ENCODE measurements around the gene AGBL1.

DNA sequence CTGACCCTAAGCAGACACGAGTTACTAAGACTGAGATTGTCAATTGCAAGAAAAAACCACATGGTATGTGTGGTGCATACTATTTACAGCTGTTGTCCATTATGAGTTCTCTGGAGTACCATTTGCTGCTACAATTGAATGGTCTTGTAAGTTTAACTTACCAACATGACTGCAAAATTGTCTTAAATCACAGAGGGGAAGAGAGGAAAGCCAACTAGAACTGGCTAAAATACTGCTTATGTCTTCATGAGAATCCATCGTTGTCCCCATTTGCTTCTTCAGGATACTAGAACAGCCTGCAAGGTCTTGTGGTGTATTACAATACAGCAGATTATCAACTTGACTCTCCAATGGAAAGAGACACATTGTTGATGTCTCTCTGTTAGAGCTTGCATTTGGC lies 313.2 kb downstream of the AGBL1 start:
- TF ChIP-seq, protein P1, sequence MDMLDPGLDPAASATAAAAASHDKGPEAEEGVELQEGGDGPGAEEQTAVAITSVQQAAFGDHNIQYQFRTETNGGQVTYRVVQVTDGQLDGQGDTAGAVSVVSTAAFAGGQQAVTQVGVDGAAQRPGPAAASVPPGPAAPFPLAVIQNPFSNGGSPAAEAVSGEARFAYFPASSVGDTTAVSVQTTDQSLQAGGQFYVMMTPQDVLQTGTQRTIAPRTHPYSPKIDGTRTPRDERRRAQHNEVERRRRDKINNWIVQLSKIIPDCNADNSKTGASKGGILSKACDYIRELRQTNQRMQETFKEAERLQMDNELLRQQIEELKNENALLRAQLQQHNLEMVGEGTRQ (IDR thresholded peaks at IDR 0.05), result no peak
- TF ChIP-seq, protein P2, sequence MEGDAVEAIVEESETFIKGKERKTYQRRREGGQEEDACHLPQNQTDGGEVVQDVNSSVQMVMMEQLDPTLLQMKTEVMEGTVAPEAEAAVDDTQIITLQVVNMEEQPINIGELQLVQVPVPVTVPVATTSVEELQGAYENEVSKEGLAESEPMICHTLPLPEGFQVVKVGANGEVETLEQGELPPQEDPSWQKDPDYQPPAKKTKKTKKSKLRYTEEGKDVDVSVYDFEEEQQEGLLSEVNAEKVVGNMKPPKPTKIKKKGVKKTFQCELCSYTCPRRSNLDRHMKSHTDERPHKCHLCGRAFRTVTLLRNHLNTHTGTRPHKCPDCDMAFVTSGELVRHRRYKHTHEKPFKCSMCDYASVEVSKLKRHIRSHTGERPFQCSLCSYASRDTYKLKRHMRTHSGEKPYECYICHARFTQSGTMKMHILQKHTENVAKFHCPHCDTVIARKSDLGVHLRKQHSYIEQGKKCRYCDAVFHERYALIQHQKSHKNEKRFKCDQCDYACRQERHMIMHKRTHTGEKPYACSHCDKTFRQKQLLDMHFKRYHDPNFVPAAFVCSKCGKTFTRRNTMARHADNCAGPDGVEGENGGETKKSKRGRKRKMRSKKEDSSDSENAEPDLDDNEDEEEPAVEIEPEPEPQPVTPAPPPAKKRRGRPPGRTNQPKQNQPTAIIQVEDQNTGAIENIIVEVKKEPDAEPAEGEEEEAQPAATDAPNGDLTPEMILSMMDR (IDR thresholded peaks at IDR 0.05), result no peak
- no peak for TF ChIP-seq NFE2L2 (conservative IDR thresholded peaks at IDR 0.05; ENCODE audit: low read length)
- TF ChIP-seq FOSL2 (IDR thresholded peaks at IDR 0.05), result no peak
- no peak for TF ChIP-seq FOSL2 (CRISPR knock-in tag; IDR thresholded peaks at IDR 0.05)
- no peak for TF ChIP-seq MYC (IDR thresholded peaks at IDR 0.05; ENCODE audit: borderline replicate concordance, low read length)
- no peak for TF ChIP-seq RFX5 (IDR thresholded peaks at IDR 0.05)
- no peak for TF ChIP-seq POLR2A (IDR thresholded peaks at IDR 0.05; ENCODE audit: low read length)

All from A549 (cell line).